ENCODE measurements around the gene NKX6-2. TPM values are rescaled to one million over a fixed set of nuclear protein-coding genes. Genes with fewer than 3 reads are reported as not detected.

The NKX6-2 gene
- total and polyA plus RNA-seq, 4 donors: 0.07 to 7.1 TPM; not detected in 2

- no peak for DNase-seq (ENCODE audit: low spot score)
- Histone ChIP-seq H3K4me1 (ENCODE audit: control insufficient read depth in 4 of 4, insufficient read depth in 4 of 4, low read length in 3 of 4) (peaks cover 0 to 4% (median under 1%) of the 10 kb centered on the region in 4 donors), H3K27ac (ENCODE audit: low read depth in 1 of 2, low read length in 2 of 2) (no peak overlapping the region), H3K4me3 (ENCODE audit: low read depth in 1 of 3, low read length in 3 of 3) (no peak overlapping the region), H3K36me3 (ENCODE audit: control insufficient read depth in 4 of 4, insufficient read depth in 3 of 4, low read depth in 1 of 4, low read length in 3 of 4) (peaks cover 6 to 24% (median 14%) of the 10 kb centered on the region in 4 donors), H3K9ac (ENCODE audit: low read depth in 1 of 2, low read length in 2 of 2) (no peak overlapping the region), H3K27me3 (ENCODE audit: control insufficient read depth in 4 of 4, insufficient read depth in 4 of 4, low read length in 3 of 4) (peaks cover 0 to 21% (median 1%) of the 10 kb centered on the region in 4 donors), H3K9me3 (ENCODE audit: control insufficient read depth in 4 of 4, low read length in 3 of 4) (peaks cover 0 to 10% (median 3%) of the 10 kb centered on the region in 4 donors)
- 97% methylated on average over 20 of the region's 20 CpGs for WGBS
- TF ChIP-seq HNF4G (IDR thresholded peaks at IDR 0.05) (no peak), YY1 (IDR thresholded peaks at IDR 0.05) (no peak), SP1 (IDR thresholded peaks at IDR 0.05) (no peak), GABPA (IDR thresholded peaks at IDR 0.05 in 1 of 2, conservative IDR thresholded peaks at IDR 0.05 in 1 of 2) (no peak), EGR1 (IDR thresholded peaks at IDR 0.05; ENCODE audit: low read depth in 2 of 2) (no peak), RXRA (IDR thresholded peaks at IDR 0.05) (no peak), JUND (IDR thresholded peaks at IDR 0.05) (no peak), HNF4A (conservative IDR thresholded peaks at IDR 0.05) (no peak), REST (IDR thresholded peaks at IDR 0.05) (no peak), ATF3 (IDR thresholded peaks at IDR 0.05) (no peak), TAF1 (conservative IDR thresholded peaks at IDR 0.05) (no peak), RAD21 (IDR thresholded peaks at IDR 0.05) (no peak), NR2F2 (IDR thresholded peaks at IDR 0.05) (no peak), FOXA1 (IDR thresholded peaks at IDR 0.05) (no peak)
- TF ChIP-seq, protein P1, sequence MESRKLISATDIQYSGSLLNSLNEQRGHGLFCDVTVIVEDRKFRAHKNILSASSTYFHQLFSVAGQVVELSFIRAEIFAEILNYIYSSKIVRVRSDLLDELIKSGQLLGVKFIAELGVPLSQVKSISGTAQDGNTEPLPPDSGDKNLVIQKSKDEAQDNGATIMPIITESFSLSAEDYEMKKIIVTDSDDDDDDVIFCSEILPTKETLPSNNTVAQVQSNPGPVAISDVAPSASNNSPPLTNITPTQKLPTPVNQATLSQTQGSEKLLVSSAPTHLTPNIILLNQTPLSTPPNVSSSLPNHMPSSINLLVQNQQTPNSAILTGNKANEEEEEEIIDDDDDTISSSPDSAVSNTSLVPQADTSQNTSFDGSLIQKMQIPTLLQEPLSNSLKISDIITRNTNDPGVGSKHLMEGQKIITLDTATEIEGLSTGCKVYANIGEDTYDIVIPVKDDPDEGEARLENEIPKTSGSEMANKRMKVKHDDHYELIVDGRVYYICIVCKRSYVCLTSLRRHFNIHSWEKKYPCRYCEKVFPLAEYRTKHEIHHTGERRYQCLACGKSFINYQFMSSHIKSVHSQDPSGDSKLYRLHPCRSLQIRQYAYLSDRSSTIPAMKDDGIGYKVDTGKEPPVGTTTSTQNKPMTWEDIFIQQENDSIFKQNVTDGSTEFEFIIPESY (IDR thresholded peaks at IDR 0.05): no peak
- TF ChIP-seq, protein P2, sequence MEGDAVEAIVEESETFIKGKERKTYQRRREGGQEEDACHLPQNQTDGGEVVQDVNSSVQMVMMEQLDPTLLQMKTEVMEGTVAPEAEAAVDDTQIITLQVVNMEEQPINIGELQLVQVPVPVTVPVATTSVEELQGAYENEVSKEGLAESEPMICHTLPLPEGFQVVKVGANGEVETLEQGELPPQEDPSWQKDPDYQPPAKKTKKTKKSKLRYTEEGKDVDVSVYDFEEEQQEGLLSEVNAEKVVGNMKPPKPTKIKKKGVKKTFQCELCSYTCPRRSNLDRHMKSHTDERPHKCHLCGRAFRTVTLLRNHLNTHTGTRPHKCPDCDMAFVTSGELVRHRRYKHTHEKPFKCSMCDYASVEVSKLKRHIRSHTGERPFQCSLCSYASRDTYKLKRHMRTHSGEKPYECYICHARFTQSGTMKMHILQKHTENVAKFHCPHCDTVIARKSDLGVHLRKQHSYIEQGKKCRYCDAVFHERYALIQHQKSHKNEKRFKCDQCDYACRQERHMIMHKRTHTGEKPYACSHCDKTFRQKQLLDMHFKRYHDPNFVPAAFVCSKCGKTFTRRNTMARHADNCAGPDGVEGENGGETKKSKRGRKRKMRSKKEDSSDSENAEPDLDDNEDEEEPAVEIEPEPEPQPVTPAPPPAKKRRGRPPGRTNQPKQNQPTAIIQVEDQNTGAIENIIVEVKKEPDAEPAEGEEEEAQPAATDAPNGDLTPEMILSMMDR (IDR thresholded peaks at IDR 0.05; ENCODE audit: low read depth, low read length, missing input control): no peak
- TF ChIP-seq, protein P3, sequence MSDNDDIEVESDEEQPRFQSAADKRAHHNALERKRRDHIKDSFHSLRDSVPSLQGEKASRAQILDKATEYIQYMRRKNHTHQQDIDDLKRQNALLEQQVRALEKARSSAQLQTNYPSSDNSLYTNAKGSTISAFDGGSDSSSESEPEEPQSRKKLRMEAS (IDR thresholded peaks at IDR 0.05): no peak
These were observed 4.4 kb downstream of the NKX6-2 start for GRCh38 chr10:132781556-132781955.
